Smooth muscle cell (in vitro differentiated cells): ENCODE measurements around the gene PDE9A. TPM values are rescaled to one million over a fixed set of nuclear protein-coding genes. Genes with fewer than 3 reads are reported as not detected.

Experiments used
- DNase-seq: peaks from one replicate; lab custom pipeline; 2025; ENCODE audit not compliant: unreplicated experiment; lab: John Stamatoyannopoulos, UW
- H2AFZ ChIP-seq: fragments of 200-600 bp; sonication (generic); 2 replicates; pipeline ENCODE4 v1.6.0; 2016; ENCODE audit warnings: antibody characterized with exemption, low read depth, mild to moderate bottlenecking
- H3F3A ChIP-seq: fragments of 200-600 bp; sonication (generic); 2 replicates; pipeline ENCODE4 v1.6.0; 2017; ENCODE audit warnings: antibody characterized with exemption, low read depth
- H3K27ac ChIP-seq: fragments of 200-600 bp; sonication (generic); 2 replicates; pipeline ENCODE4 v1.5.1; 2016; ENCODE audit warnings: low read depth, mild to moderate bottlenecking
- H3K27me3 ChIP-seq: fragments of 200-600 bp; sonication (generic); 2 replicates; pipeline ENCODE4 v1.6.1; 2016; ENCODE audit warnings: low read depth, mild to moderate bottlenecking
- H3K36me3 ChIP-seq: fragments of 200-600 bp; sonication (generic); 2 replicates; pipeline ENCODE4 v1.5.1; 2016; ENCODE audit warnings: low read depth
- H3K4me1 ChIP-seq: fragments of 200-600 bp; sonication (generic); 2 replicates; pipeline ENCODE4 v1.5.1; 2016; ENCODE audit warnings: low read depth
- H3K4me2 ChIP-seq: fragments of 200-600 bp; sonication (generic); 2 replicates; pipeline ENCODE4 v1.6.0; 2016; ENCODE audit warnings: mild to moderate bottlenecking
- H3K4me3 ChIP-seq: fragments of 200-600 bp; sonication (generic); 2 replicates; pipeline ENCODE4 v1.5.1; 2016; ENCODE audit warnings: mild to moderate bottlenecking
- H3K79me2 ChIP-seq: fragments of 200-600 bp; sonication (generic); 2 replicates; pipeline ENCODE4 v1.6.0; 2016; ENCODE audit warnings: low read depth, mild to moderate bottlenecking
- H3K9ac ChIP-seq: fragments of 200-600 bp; sonication (generic); 2 replicates; pipeline ENCODE4 v1.6.0; 2016; ENCODE audit warnings: low read depth
- H3K9me3 ChIP-seq: fragments of 200-600 bp; sonication (generic); replicated peaks from 2 replicates; pipeline ENCODE4 v1.5.1; 2016; ENCODE audit warnings: low read depth
- H4K20me1 ChIP-seq: fragments of 200-600 bp; sonication (generic); 2 replicates; pipeline ENCODE4 v1.6.0; 2016; ENCODE audit warnings: low read depth
- CTCF ChIP-seq: fragments of 200-600 bp; sonication (generic); IDR thresholded peaks from 2 replicates; pipeline ENCODE4 v1.5.1; 2017; ENCODE audit warnings: borderline replicate concordance, mild to moderate bottlenecking, antibody characterized with exemption; ENCODE audit not compliant: insufficient read depth, poor library complexity, severe bottlenecking
- WGBS: methylation state at CpG from one replicate; pipeline ENCODE4 v1.1.7; 2016; ENCODE audit warnings: low lambda C conversion rate; 5-methylcytosine and 5-hydroxymethylcytosine counted together
- polyA plus RNA-seq: library from polyadenylated mRNA; unstranded; fragments of >200 nt; fragmentation: Nextera tagmentation; extraction: Ambion mirVana; gene quantifications from 2 replicates; pipeline ENCODE4 v1.2.1, GENCODE V29; 2016
- total RNA-seq: library from RNA; depleted of rRNA; stranded (reverse); fragments of >200 nt; gene quantifications from 2 replicates; pipeline ENCODE4 v1.2.3, GENCODE V29; 2014

Gene PDE9A
- total and polyA plus RNA-seq, 2 experiments from 2014 or later: 4.3 to 12.3 TPM

- Histone ChIP-seq H4K20me1 (no peaks in the 10 kb centered on the region), H3K4me2 (no peak overlapping the region), H3K27me3 (no peaks in the 10 kb centered on the region), H3K27ac (no peak overlapping the region), H3K9ac (no peak overlapping the region), H2AFZ (no peak overlapping the region), H3K79me2 (no peaks in the 10 kb centered on the region), H3K9me3 (no peaks in the 10 kb centered on the region), H3K36me3 (no peaks in the 10 kb centered on the region), H3K4me3 (no peak overlapping the region), H3F3A (no peaks in the 10 kb centered on the region), H3K4me1 (no peaks in the 10 kb centered on the region)
- no peak for DNase-seq
- TF ChIP-seq CTCF: no peak
- WGBS: 96% methylated on average over 15 of the region's 15 CpGs
Observed at GRCh38 chr21:42753804-42754203, 100.4 kb downstream of the PDE9A start.

GRCh38 chr21:42754270-42754933 is 101.0 kb downstream of the PDE9A start:
- H3F3A ChIP-seq: no peaks in the 10 kb centered on the region
- no peaks in the 10 kb centered on the region for H3K9me3 ChIP-seq
- H3K4me2 ChIP-seq: no peak overlapping the region
- WGBS: 90% methylated on average over 14 of the region's 14 CpGs
- H3K79me2 ChIP-seq: no peaks in the 10 kb centered on the region
- no peaks in the 10 kb centered on the region for H3K36me3 ChIP-seq
- no peaks in the 10 kb centered on the region for H4K20me1 ChIP-seq
- no peak for DNase-seq
- TF ChIP-seq CTCF: no peak
- no peak overlapping the region for H2AFZ ChIP-seq
- no peak overlapping the region for H3K4me3 ChIP-seq
- H3K9ac ChIP-seq: no peak overlapping the region
- no peaks in the 10 kb centered on the region for H3K27me3 ChIP-seq
- H3K27ac ChIP-seq: no peak overlapping the region
- no peaks in the 10 kb centered on the region for H3K4me1 ChIP-seq

- DNase-seq: no peak
Observed at GRCh38 chr21:42755031-42755665, 101.7 kb downstream of the PDE9A start.

More at GRCh38 chr21:42755031-42755665, 101.7 kb downstream of the PDE9A start:
- Histone ChIP-seq H2AFZ (no peak overlapping the region), H3K4me3 (no peak overlapping the region), H3K27me3 (no peaks in the 10 kb centered on the region), H4K20me1 (no peaks in the 10 kb centered on the region), H3K9me3 (no peaks in the 10 kb centered on the region), H3K4me1 (no peaks in the 10 kb centered on the region), H3F3A (no peaks in the 10 kb centered on the region), H3K27ac (no peak overlapping the region), H3K9ac (no peak overlapping the region), H3K36me3 (no peaks in the 10 kb centered on the region), H3K4me2 (no peak overlapping the region), H3K79me2 (no peaks in the 10 kb centered on the region)
- WGBS: 95% methylated on average over 14 of the region's 14 CpGs
- TF ChIP-seq CTCF: no peak
